H1 (cell line): Measurements from ENCODE around the gene NKD2. TPM values are rescaled to one million over a fixed set of nuclear protein-coding genes. Genes with fewer than 3 reads are reported as not detected.

Source experiments
- CTCF ChIA-PET: fragments of 300-600 bp; sonication (Branson Sonifier 250); formaldehyde crosslinking; loops from one replicate; lab custom pipeline; 2021; ENCODE audit not compliant: partially characterized antibody; lab: Charles Lee
- POLR2A ChIA-PET: fragments of 300-600 bp; sonication (Branson Sonifier 250); formaldehyde crosslinking; loops from one replicate; lab custom pipeline; 2021; ENCODE audit warnings: inconsistent platforms; ENCODE audit not compliant: partially characterized antibody; lab: Charles Lee
- DNase-seq, 2 experiments: peaks; one replicate each; pipeline versions ENCODE4 v3.0.0 to v3.0.0-alpha.2; 2010 to 2022; ENCODE audit warnings: low spot score in 2 of 2, low read depth in 1 of 2, mixed read lengths in 1 of 2
- FAIRE-seq: peaks from 2 replicates; lab custom pipeline; 2011; peaks lifted over from hg19 to GRCh38; lab: Jason Lieb, UNC
- H2AFZ ChIP-seq: 2 replicates; pipeline ENCODE4 v1.8.1; 2012; ENCODE audit warnings: low read length, inconsistent platforms
- H2AK5ac ChIP-seq: 2 replicates; pipeline ENCODE4 v1.6.1; 2013; ENCODE audit warnings: low read depth, low read length
- H2BK120ac ChIP-seq: replicated peaks from 2 replicates; pipeline ENCODE3; 2013; ENCODE audit warnings: low read depth, low read length, inconsistent platforms
- H2BK12ac ChIP-seq: 2 replicates; pipeline ENCODE4 v1.6.1; 2013; ENCODE audit warnings: low read depth, low read length
- H2BK15ac ChIP-seq: 2 replicates; pipeline ENCODE4 v1.6.1; 2013; ENCODE audit warnings: low read length
- H2BK20ac ChIP-seq: 2 replicates; pipeline ENCODE4 v1.6.1; 2013; ENCODE audit warnings: low read length
- H2BK5ac ChIP-seq: 2 replicates; pipeline ENCODE4 v1.6.1; 2013; ENCODE audit warnings: low read depth, low read length
- H3K14ac ChIP-seq: 2 replicates; pipeline ENCODE4 v1.6.1; 2013; ENCODE audit warnings: inconsistent platforms; ENCODE audit not compliant: insufficient read length
- H3K18ac ChIP-seq: 2 replicates; pipeline ENCODE4 v1.6.1; 2013; ENCODE audit warnings: low read length; ENCODE audit errors: extremely low read depth
- H3K23ac ChIP-seq: 2 replicates; pipeline ENCODE4 v1.6.1; 2013; ENCODE audit warnings: inconsistent platforms; ENCODE audit not compliant: insufficient read length
- H3K23me2 ChIP-seq: 2 replicates; pipeline ENCODE4 v1.6.1; 2013; ENCODE audit warnings: low read depth, low read length
- H3K27ac ChIP-seq: 2 replicates; pipeline ENCODE4 v1.6.1; 2011; ENCODE audit warnings: low read depth, low read length, inconsistent platforms
- H3K27me3 ChIP-seq, 4 experiments: replicated peaks in 1 of 4; 1 replicate in 1 of 4; 2 replicates in 3 of 4; pipeline versions ENCODE4 v1.6.1 to v1.8.1; 2011 to 2013; ENCODE audit warnings: low read length in 3 of 4, mild to moderate bottlenecking in 3 of 4, inconsistent platforms in 2 of 4, mixed read lengths in 2 of 4, moderate library complexity in 1 of 4; ENCODE audit not compliant: control insufficient read depth in 3 of 4, insufficient read depth in 3 of 4; ENCODE audit errors: extremely low read depth in 1 of 4
- H3K36me3 ChIP-seq, 4 experiments: 2 replicates each; pipeline versions ENCODE4 v1.6.1 to v1.8.1; 2011 to 2013; ENCODE audit warnings: mild to moderate bottlenecking in 4 of 4, low read length in 3 of 4, moderate library complexity in 2 of 4, control low read depth in 1 of 4, inconsistent platforms in 1 of 4; ENCODE audit not compliant: insufficient read depth in 4 of 4, control insufficient read depth in 2 of 4
- H3K4ac ChIP-seq: replicated peaks from 2 replicates; pipeline ENCODE3; 2013; ENCODE audit warnings: low read length, low read depth, mixed read lengths, inconsistent platforms; ENCODE audit not compliant: insufficient read length
- H3K4me1 ChIP-seq, 4 experiments: replicated peaks in 1 of 4; 1 replicate in 1 of 4; 2 replicates in 3 of 4; pipeline versions ENCODE4 v1.6.1 to v1.8.1; 2011 to 2013; ENCODE audit warnings: low read length in 3 of 4, inconsistent platforms in 2 of 4, mixed read lengths in 1 of 4; ENCODE audit not compliant: insufficient read depth in 4 of 4, control insufficient read depth in 3 of 4
- H3K4me2 ChIP-seq, 2 experiments: 2 replicates each; pipeline versions ENCODE4 v1.6.1 to v1.8.1; 2011 to 2013; ENCODE audit warnings: low read depth in 2 of 2, low read length in 2 of 2, control low read depth in 1 of 2, inconsistent platforms in 1 of 2, mild to moderate bottlenecking in 1 of 2; ENCODE audit not compliant: insufficient read depth in 1 of 2
- H3K4me3 ChIP-seq, 4 experiments: fragments of 200-600, 300-600 bp in 1 of 4; sonication (generic), shearing (Covaris generic), sonication (Bioruptor Twin) in 1 of 4; 2 replicates each; pipeline versions ENCODE4 v1.5.1 to v1.8.1; 2011 to 2016; ENCODE audit warnings: low read length in 4 of 4, low read depth in 3 of 4, control low read depth in 2 of 4, inconsistent platforms in 2 of 4, mild to moderate bottlenecking in 2 of 4, mixed read lengths in 1 of 4, moderate library complexity in 1 of 4; ENCODE audit not compliant: insufficient read depth in 2 of 4; ENCODE audit errors: extremely low read depth in 1 of 4
- H3K56ac ChIP-seq: replicated peaks from 2 replicates; pipeline ENCODE3; 2013; ENCODE audit warnings: low read depth, mild to moderate bottlenecking, mixed read lengths, low read length, inconsistent platforms; ENCODE audit not compliant: insufficient read length
- H3K79me1 ChIP-seq: 2 replicates; pipeline ENCODE4 v1.6.1; 2013; ENCODE audit warnings: low read depth, low read length, control low read depth
- H3K79me2 ChIP-seq, 2 experiments: 2 replicates each; pipeline versions ENCODE4 v1.6.1 to v1.8.1; 2012 to 2013; ENCODE audit warnings: low read length in 2 of 2, mild to moderate bottlenecking in 2 of 2, inconsistent platforms in 1 of 2; ENCODE audit not compliant: insufficient read depth in 2 of 2, control insufficient read depth in 1 of 2
- H3K9ac ChIP-seq, 4 experiments: replicated peaks in 1 of 4; 1 replicate in 1 of 4; 2 replicates in 3 of 4; pipeline versions ENCODE4 v1.6.1 to v1.8.1; 2011 to 2013; ENCODE audit warnings: low read depth in 3 of 4, low read length in 3 of 4, control low read depth in 2 of 4, mild to moderate bottlenecking in 2 of 4, moderate library complexity in 2 of 4, inconsistent platforms in 1 of 4; ENCODE audit errors: extremely low read depth in 1 of 4
- H3K9me3 ChIP-seq, 2 experiments: 2 replicates each; pipeline versions ENCODE4 v1.6.1 to v1.8.1; 2012 to 2013; ENCODE audit warnings: mild to moderate bottlenecking in 2 of 2, moderate library complexity in 2 of 2, control low read depth in 1 of 2, inconsistent platforms in 1 of 2, low read depth in 1 of 2, low read length in 1 of 2, mixed read lengths in 1 of 2; ENCODE audit not compliant: insufficient read depth in 2 of 2
- H4K20me1 ChIP-seq, 2 experiments: replicated peaks in 1 of 2; 2 replicates each; pipeline versions ENCODE3 to v1.8.1; 2011 to 2013; ENCODE audit warnings: inconsistent platforms in 2 of 2, low read length in 2 of 2, mild to moderate bottlenecking in 1 of 2; ENCODE audit not compliant: insufficient read depth in 2 of 2, control insufficient read depth in 1 of 2
- H4K5ac ChIP-seq: 2 replicates; pipeline ENCODE4 v1.6.1; 2013; ENCODE audit warnings: low read length, low read depth, mixed read lengths, inconsistent platforms; ENCODE audit not compliant: insufficient read length
- H4K8ac ChIP-seq: 2 replicates; pipeline ENCODE4 v1.8.0; 2013; ENCODE audit warnings: mild to moderate bottlenecking, moderate library complexity, low read length, inconsistent platforms; ENCODE audit not compliant: insufficient read depth; ENCODE audit errors: extremely low read depth
- H4K91ac ChIP-seq: replicated peaks from 2 replicates; pipeline ENCODE3; 2013; ENCODE audit warnings: low read length, mixed read lengths, inconsistent platforms; ENCODE audit not compliant: insufficient read length
- E2F6 ChIP-seq: IDR thresholded peaks from 2 replicates; pipeline ENCODE4 v1.6.1; 2012; ENCODE audit warnings: inconsistent platforms
- GABPA ChIP-seq: IDR thresholded peaks from 2 replicates; pipeline ENCODE4 v1.6.1; 2011; ENCODE audit warnings: mild to moderate bottlenecking, low read length, moderate library complexity, borderline replicate concordance; ENCODE audit not compliant: insufficient read depth
- GTF2F1 ChIP-seq: IDR thresholded peaks from 2 replicates; pipeline ENCODE4 v1.6.1; 2012; ENCODE audit warnings: low read depth, low read length, improper control_type of control experiment, borderline replicate concordance
- HDAC2 ChIP-seq, 2 experiments: fragments of 300-600 bp in 1 of 2; sonication (generic) in 1 of 2; IDR thresholded peaks; 2 replicates each; pipeline ENCODE4 v1.6.1; 2011 to 2012; ENCODE audit warnings: low read depth in 2 of 2, low read length in 2 of 2, mild to moderate bottlenecking in 2 of 2, moderate library complexity in 2 of 2, borderline replicate concordance in 1 of 2, inconsistent platforms in 1 of 2
- MAFK ChIP-seq: IDR thresholded peaks from 2 replicates; pipeline ENCODE4 v1.6.1; 2012; ENCODE audit warnings: low read depth, mild to moderate bottlenecking, improper control_type of control experiment, low read length
- MAX ChIP-seq: IDR thresholded peaks from 2 replicates; pipeline ENCODE4 v1.6.1; 2012; ENCODE audit warnings: inconsistent platforms
- NRF1 ChIP-seq: IDR thresholded peaks from 2 replicates; pipeline ENCODE4 v1.6.1; 2011; ENCODE audit warnings: mild to moderate bottlenecking, low read depth, low read length, improper control_type of control experiment
- SAP30 ChIP-seq: fragments of 300-600 bp; sonication (generic); IDR thresholded peaks from 2 replicates; pipeline ENCODE4 v1.7.1; 2012; ENCODE audit warnings: low read length, moderate library complexity, mild to moderate bottlenecking, inconsistent platforms; ENCODE audit not compliant: insufficient read depth, insufficient replicate concordance
- SP4 ChIP-seq: IDR thresholded peaks from 2 replicates; pipeline ENCODE4 v1.6.1; 2012; ENCODE audit warnings: low read length, inconsistent platforms
- SRF ChIP-seq: IDR thresholded peaks from 2 replicates; pipeline ENCODE4 v1.6.1; 2011; ENCODE audit warnings: mild to moderate bottlenecking, low read depth, low read length, moderate library complexity
- WGBS, 2 experiments: shearing (Covaris generic) in 1 of 2; methylation state at CpG; one replicate each; pipeline versions ENCODE4 v1.1.6 to v1.1.7; 2013 to 2015; ENCODE audit warnings: low lambda C conversion rate in 2 of 2, mixed read lengths in 2 of 2, inconsistent platforms in 1 of 2, low coverage in 1 of 2, missing lambda C conversion rate in 1 of 2; ENCODE audit not compliant: insufficient replicate concordance in 2 of 2, insufficient coverage in 1 of 2, insufficient read length in 1 of 2; ENCODE audit errors: extremely low coverage in 1 of 2, missing lambda C conversion rate in 1 of 2; 5-methylcytosine and 5-hydroxymethylcytosine counted together
- polyA plus RNA-seq, 7 experiments: library from polyadenylated mRNA; depleted of rRNA in 3 of 7; stranded (reverse) in 5 of 7; unstranded in 2 of 7; fragments of >200 nt in 5 of 7; fragments of 200-250 nt in 2 of 7; gene quantifications; 1 replicate in 5 of 7; 2 replicates in 1 of 7; 4 replicates in 1 of 7; pipeline versions ENCODE4 v1.2.1 to v1.2.3, GENCODE V29; 2011 to 2013; ENCODE audit warnings: missing spikeins in 2 of 7, mixed read lengths in 2 of 7
- total RNA-seq: library from RNA; stranded (reverse); fragmentation: NEBNext Ultra II Directional; extraction: Animal tissue kit (Norgen Biotek cat#: 25700); gene quantifications from 2 replicates; pipeline ENCODE4 v1.2.1, GENCODE V29; 2021
- TF ChIP-seq, protein P1 (sequence below): IDR thresholded peaks from 2 replicates; pipeline ENCODE4 v1.6.1; 2011; ENCODE audit warnings: low read depth, mild to moderate bottlenecking, low read length; ENCODE audit not compliant: insufficient read depth

Gene NKD2
- total and polyA plus RNA-seq, 2 of the 8 experiments (the other 6 are each of a cell fraction or from before 2014, with no cell fraction given): 5.5 to 7.9 TPM

DNA sequence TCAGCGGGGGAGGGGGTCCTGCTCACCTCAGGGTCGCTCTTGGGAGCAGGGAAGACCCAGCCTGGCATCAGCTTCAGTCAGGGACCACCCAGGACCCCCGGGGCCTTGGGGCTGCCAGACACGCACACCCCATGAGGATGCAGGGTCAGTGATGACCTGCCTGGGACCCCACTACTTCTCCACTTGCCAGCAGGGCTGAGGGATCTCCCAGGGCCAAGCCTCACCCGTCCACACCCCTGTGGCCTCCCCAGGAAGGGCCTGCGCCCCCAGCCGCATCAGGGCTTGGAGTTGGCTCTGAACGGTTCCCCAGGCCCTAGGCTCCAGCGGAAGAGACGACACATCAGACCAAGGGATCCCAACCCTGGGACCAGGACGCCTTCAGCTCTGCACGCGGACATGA is 69.6 kb downstream of the NKD2 start:
- Histone ChIP-seq H4K91ac (no peak overlapping the region), H3K23ac (no peak overlapping the region), H3K27ac (no peak overlapping the region), H3K14ac (no peak overlapping the region), H2BK12ac (no peak overlapping the region), H2AFZ (no peak overlapping the region), H3K9ac (no peak overlapping the region), H4K20me1 (peaks cover 0 to 8% of the 10 kb centered on the region in 2 experiments), H2BK15ac (no peak overlapping the region), H3K4ac (no peak overlapping the region), H2BK20ac (no peak overlapping the region), H3K9me3 (no peaks in the 10 kb centered on the region), H2AK5ac (no peak overlapping the region), H2BK5ac (no peak overlapping the region), H3K36me3 (peaks cover 3 to 56% (median 15%) of the 10 kb centered on the region in 4 experiments; a peak in 5 of 8 replicates), H3K4me2 (no peak overlapping the region), H3K4me3 (no peak overlapping the region), H3K23me2 (no peaks in the 10 kb centered on the region), H3K79me1 (no peaks in the 10 kb centered on the region), H3K27me3 (no peaks in the 10 kb centered on the region), H3K18ac (no peak overlapping the region), H2BK120ac (no peak overlapping the region), H3K56ac (no peak overlapping the region), H3K4me1 (no peaks in the 10 kb centered on the region), H3K79me2 (no peaks in the 10 kb centered on the region), H4K5ac (no peak overlapping the region), H4K8ac (no peak overlapping the region)
- FAIRE-seq (no peak), DNase-seq (no peak)
- POLR2A ChIA-PET: no interaction called here
- 91% methylated on average over 7 of the region's 13 CpGs; no CpG with 5 or more reads in 1 of the 2 experiments for WGBS, 2 experiments
- CTCF ChIA-PET: no interaction called here
- TF ChIP-seq GABPA (no peak), SRF (no peak), E2F6 (no peak), NRF1 (no peak), GTF2F1 (no peak), HDAC2 (IDR thresholded peaks at IDR 0.05; ENCODE audit: borderline replicate concordance in 1 of 2, low read depth in 2 of 2, low read length in 2 of 2) (no peak), SAP30 (no peak), SP4 (no peak), MAX (no peak), MAFK (no peak)
- TF ChIP-seq, protein P1, sequence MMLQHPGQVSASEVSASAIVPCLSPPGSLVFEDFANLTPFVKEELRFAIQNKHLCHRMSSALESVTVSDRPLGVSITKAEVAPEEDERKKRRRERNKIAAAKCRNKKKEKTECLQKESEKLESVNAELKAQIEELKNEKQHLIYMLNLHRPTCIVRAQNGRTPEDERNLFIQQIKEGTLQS: no peak
